ENCODE measurements around the gene GUCA1C.

GUCA1C gene

DNA sequence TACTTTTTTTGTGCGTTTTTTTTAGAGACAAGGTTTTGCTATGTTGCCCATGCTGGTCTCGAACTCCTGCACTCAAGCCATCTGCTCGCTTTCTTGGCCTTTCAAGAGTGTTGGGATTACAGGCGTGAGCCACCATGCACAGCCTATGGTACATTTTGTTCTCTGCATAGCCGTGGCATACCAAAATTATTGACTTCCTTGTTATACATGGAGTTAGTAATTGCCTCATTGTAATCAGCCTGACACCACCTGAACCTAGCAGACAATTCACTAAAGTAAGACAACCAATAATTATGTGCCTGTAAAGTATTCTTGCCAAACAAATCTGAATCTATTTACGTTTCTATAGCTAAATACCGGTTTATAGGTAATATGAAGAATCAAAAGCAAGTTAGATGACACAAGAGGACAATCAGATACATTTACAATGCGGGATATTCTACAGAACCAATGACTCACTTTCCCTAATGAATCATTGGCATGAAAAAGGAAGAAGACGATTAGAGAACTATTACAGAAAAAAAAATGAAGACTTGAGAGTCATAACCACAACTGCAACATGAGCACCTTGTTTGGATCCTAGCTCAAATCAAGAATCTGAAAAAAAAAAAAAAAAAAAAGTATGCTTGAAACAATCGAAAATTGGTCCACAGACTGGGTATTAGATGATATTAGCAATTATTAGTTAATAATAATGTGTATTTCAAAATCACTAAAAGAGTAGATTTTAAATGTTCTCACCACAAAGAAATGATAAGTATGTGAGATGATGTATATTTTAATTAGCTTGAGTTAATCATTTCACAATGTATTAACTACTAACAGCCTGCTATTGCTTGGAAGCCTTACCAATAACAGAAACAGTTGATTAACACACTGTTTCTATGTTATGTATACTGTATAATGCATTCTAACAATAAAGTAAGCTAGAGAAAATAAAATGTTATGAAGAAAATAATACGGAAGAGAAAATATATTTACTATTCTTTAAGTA, 7.1 kb downstream of the GUCA1C start:
- Histone ChIP-seq H3K9ac (ENCODE audit: low read length) (no peak overlapping the region), H3K4me3 (ENCODE audit: low read length) (no peak overlapping the region), H3K4me1 (ENCODE audit: control insufficient read depth, insufficient read depth, low read length) (no peaks in the 10 kb centered on the region), H3K27me3 (ENCODE audit: control insufficient read depth, insufficient read depth, low read length) (no peaks in the 10 kb centered on the region), H3K36me3 (ENCODE audit: control insufficient read depth, insufficient read depth, low read length) (no peaks in the 10 kb centered on the region), H3K9me3 (ENCODE audit: control insufficient read depth, low read length) (no peaks in the 10 kb centered on the region)

- Histone ChIP-seq H3K27me3 (ENCODE audit: control insufficient read depth, insufficient read depth, low read length) (no peaks in the 10 kb centered on the region), H3K4me1 (ENCODE audit: control insufficient read depth, insufficient read depth, low read length) (no peaks in the 10 kb centered on the region), H3K9me3 (ENCODE audit: control insufficient read depth, low read length) (no peaks in the 10 kb centered on the region), H3K9ac (ENCODE audit: low read length) (no peak overlapping the region), H3K4me3 (ENCODE audit: low read length) (no peak overlapping the region), H3K36me3 (ENCODE audit: control insufficient read depth, insufficient read depth, low read length) (no peaks in the 10 kb centered on the region)
These were observed 13.0 kb downstream of the GUCA1C start for GRCh38 chr3:108940568-108941263.

- no peak overlapping the region for H3K4me3 ChIP-seq (ENCODE audit: low read length)
- no peaks in the 10 kb centered on the region for H3K36me3 ChIP-seq (ENCODE audit: control insufficient read depth, insufficient read depth, low read length)
- H3K27me3 ChIP-seq (ENCODE audit: control insufficient read depth, insufficient read depth, low read length), result no peaks in the 10 kb centered on the region
- H3K9me3 ChIP-seq (ENCODE audit: control insufficient read depth, low read length), result no peaks in the 10 kb centered on the region
- no peak overlapping the region for H3K9ac ChIP-seq (ENCODE audit: low read length)
- no peaks in the 10 kb centered on the region for H3K4me1 ChIP-seq (ENCODE audit: control insufficient read depth, insufficient read depth, low read length)
These were observed 13.5 kb downstream of the GUCA1C start for GRCh38 chr3:108940166-108940565.

- Histone ChIP-seq H3K9me3 (ENCODE audit: control insufficient read depth, low read length) (no peaks in the 10 kb centered on the region), H3K9ac (ENCODE audit: low read length) (no peak overlapping the region), H3K4me1 (ENCODE audit: control insufficient read depth, insufficient read depth, low read length) (no peaks in the 10 kb centered on the region), H3K27me3 (ENCODE audit: control insufficient read depth, insufficient read depth, low read length) (no peaks in the 10 kb centered on the region), H3K4me3 (ENCODE audit: low read length) (no peak overlapping the region), H3K36me3 (ENCODE audit: control insufficient read depth, insufficient read depth, low read length) (no peaks in the 10 kb centered on the region)
These were observed 16.6 kb downstream of the GUCA1C start for GRCh38 chr3:108936924-108937689.

- H3K4me3 ChIP-seq (ENCODE audit: low read length), result no peak overlapping the region
- H3K36me3 ChIP-seq (ENCODE audit: control insufficient read depth, insufficient read depth, low read length), result no peaks in the 10 kb centered on the region
- no peak overlapping the region for H3K9ac ChIP-seq (ENCODE audit: low read length)
- no peaks in the 10 kb centered on the region for H3K27me3 ChIP-seq (ENCODE audit: control insufficient read depth, insufficient read depth, low read length)
- no peaks in the 10 kb centered on the region for H3K9me3 ChIP-seq (ENCODE audit: control insufficient read depth, low read length)
- no peaks in the 10 kb centered on the region for H3K4me1 ChIP-seq (ENCODE audit: control insufficient read depth, insufficient read depth, low read length)
These were observed 22.6 kb downstream of the GUCA1C start for GRCh38 chr3:108931035-108931434.

- H3K36me3 ChIP-seq (ENCODE audit: control insufficient read depth, insufficient read depth, low read length), result no peaks in the 10 kb centered on the region
- no peak overlapping the region for H3K9ac ChIP-seq (ENCODE audit: low read length)
- no peaks in the 10 kb centered on the region for H3K27me3 ChIP-seq (ENCODE audit: control insufficient read depth, insufficient read depth, low read length)
- no peak overlapping the region for H3K4me3 ChIP-seq (ENCODE audit: low read length)
- H3K4me1 ChIP-seq (ENCODE audit: control insufficient read depth, insufficient read depth, low read length), result no peaks in the 10 kb centered on the region
- no peaks in the 10 kb centered on the region for H3K9me3 ChIP-seq (ENCODE audit: control insufficient read depth, low read length)
These were observed 34.8 kb downstream of the GUCA1C start for GRCh38 chr3:108918866-108919265.

GRCh38 chr3:108914774-108915641, 38.7 kb downstream of the GUCA1C start:
- Histone ChIP-seq H3K4me1 (ENCODE audit: control insufficient read depth, insufficient read depth, low read length) (no peaks in the 10 kb centered on the region), H3K27me3 (ENCODE audit: control insufficient read depth, insufficient read depth, low read length) (no peaks in the 10 kb centered on the region), H3K9me3 (ENCODE audit: control insufficient read depth, low read length) (no peaks in the 10 kb centered on the region), H3K9ac (ENCODE audit: low read length) (no peak overlapping the region), H3K36me3 (ENCODE audit: control insufficient read depth, insufficient read depth, low read length) (no peaks in the 10 kb centered on the region), H3K4me3 (ENCODE audit: low read length) (no peak overlapping the region)

DNA sequence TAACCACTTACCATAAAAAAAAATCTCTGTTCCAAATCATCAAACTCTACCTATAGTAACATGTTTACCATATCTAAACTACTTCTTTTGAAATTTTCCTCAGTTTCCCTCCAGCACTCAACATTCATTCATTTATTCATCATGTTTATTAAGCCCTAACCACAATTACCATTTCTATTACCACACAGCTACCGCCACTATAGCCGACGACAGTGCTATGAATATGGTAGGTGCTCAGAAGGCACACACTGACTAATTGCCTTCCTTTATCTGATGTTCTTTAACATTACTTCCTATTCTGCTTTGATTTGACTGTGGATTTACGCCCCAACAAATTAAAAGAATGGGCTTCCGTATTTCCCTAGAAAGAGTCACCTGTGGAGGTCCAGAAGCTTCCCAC, 43.9 kb downstream of the GUCA1C start:
- Histone ChIP-seq H3K9me3 (ENCODE audit: control insufficient read depth, low read length) (no peaks in the 10 kb centered on the region), H3K36me3 (ENCODE audit: control insufficient read depth, insufficient read depth, low read length) (no peaks in the 10 kb centered on the region), H3K9ac (ENCODE audit: low read length) (no peak overlapping the region), H3K27me3 (ENCODE audit: control insufficient read depth, insufficient read depth, low read length) (no peaks in the 10 kb centered on the region), H3K4me3 (ENCODE audit: low read length) (no peak overlapping the region), H3K4me1 (ENCODE audit: control insufficient read depth, insufficient read depth, low read length) (no peaks in the 10 kb centered on the region)

DNA sequence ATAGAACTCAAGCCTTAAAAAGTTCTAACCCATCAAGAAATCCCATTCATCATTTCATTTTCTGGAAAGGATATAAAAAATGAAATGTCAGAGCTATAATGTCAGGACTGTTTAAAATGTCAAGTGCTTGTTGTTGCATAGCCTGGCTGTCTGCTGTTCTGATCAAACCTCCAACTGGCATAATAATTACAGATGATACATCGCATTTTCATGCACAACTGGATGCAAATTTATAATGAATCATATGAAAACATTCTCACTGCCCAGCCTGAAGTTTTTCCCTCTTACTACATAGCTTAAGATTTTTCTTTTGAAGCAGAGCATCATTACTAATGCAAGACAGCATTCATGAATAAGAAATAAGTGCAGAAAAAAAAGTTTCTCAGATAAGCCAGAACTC, 46.5 kb downstream of the GUCA1C start:
- Histone ChIP-seq H3K4me3 (ENCODE audit: low read length) (no peak overlapping the region), H3K9ac (ENCODE audit: low read length) (no peak overlapping the region), H3K36me3 (ENCODE audit: control insufficient read depth, insufficient read depth, low read length) (no peaks in the 10 kb centered on the region), H3K4me1 (ENCODE audit: control insufficient read depth, insufficient read depth, low read length) (no peaks in the 10 kb centered on the region), H3K27me3 (ENCODE audit: control insufficient read depth, insufficient read depth, low read length) (no peaks in the 10 kb centered on the region), H3K9me3 (ENCODE audit: control insufficient read depth, low read length) (no peaks in the 10 kb centered on the region)

DNA sequence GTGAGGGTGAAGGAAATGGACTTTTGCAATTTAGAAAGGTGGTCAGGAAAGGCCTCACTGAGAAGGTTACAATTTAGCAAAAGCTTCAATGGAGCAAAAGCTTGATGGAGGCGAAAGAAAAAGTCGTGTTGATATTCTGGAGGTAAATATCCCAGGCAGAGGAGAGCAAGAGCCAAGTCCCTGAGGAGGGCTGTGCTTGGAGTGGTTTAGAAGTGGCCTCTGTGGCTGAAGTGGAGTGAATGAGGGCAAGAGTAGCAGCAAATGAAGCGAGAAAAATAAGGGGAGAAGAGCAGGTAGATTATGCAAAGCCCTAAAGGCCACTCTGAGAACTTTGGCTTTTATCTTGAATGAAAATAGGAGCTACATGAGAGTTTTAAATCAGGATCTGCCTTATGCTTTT, 54.1 kb downstream of the GUCA1C start:
- no peaks in the 10 kb centered on the region for H3K9me3 ChIP-seq (ENCODE audit: control insufficient read depth, low read length)
- H3K4me3 ChIP-seq (ENCODE audit: low read length), result no peak overlapping the region
- H3K36me3 ChIP-seq (ENCODE audit: control insufficient read depth, insufficient read depth, low read length), result no peaks in the 10 kb centered on the region
- H3K4me1 ChIP-seq (ENCODE audit: control insufficient read depth, insufficient read depth, low read length), result no peaks in the 10 kb centered on the region
- no peaks in the 10 kb centered on the region for H3K27me3 ChIP-seq (ENCODE audit: control insufficient read depth, insufficient read depth, low read length)
- no peak overlapping the region for H3K9ac ChIP-seq (ENCODE audit: low read length)

GRCh38 chr3:108897883-108898282, 55.8 kb downstream of the GUCA1C start:
- H3K36me3 ChIP-seq (ENCODE audit: control insufficient read depth, insufficient read depth, low read length), result no peaks in the 10 kb centered on the region
- no peaks in the 10 kb centered on the region for H3K27me3 ChIP-seq (ENCODE audit: control insufficient read depth, insufficient read depth, low read length)
- H3K4me3 ChIP-seq (ENCODE audit: low read length), result no peak overlapping the region

More at GRCh38 chr3:108897883-108898282, 55.8 kb downstream of the GUCA1C start:
- Histone ChIP-seq H3K9ac (ENCODE audit: low read length) (no peak overlapping the region), H3K4me1 (ENCODE audit: control insufficient read depth, insufficient read depth, low read length) (no peaks in the 10 kb centered on the region), H3K9me3 (ENCODE audit: control insufficient read depth, low read length) (no peaks in the 10 kb centered on the region)

All from mucosa of stomach (tissue), 1 donor.